ENCODE measurements around the gene KNG1.

Gene KNG1

DNA sequence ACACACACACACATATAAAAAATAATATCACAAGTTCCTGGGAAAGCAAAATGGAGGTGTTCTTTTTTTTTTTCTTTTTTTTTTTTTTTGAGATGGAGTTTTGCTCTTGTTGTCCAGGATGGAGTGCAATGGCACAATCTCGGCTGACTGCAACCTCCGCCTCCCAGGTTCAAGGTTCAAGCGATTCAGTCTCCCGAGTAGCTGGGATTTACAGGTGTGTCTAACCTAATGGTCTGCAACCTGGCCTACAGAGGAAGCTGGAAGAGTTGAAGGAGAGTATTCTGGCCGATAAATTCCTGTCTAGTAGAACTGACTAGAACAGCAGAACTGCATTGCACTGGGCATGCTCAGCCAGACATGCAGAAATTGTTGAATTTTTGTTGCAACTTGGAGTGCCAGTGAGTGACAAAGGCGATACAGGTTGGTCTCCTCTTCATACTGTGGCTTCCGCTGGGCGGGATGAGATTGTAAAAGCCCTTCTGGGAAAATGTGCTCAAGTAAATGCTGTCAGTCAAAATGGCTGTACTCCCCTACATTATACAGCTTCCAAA is 43.8 kb downstream of the KNG1 start:
- Histone ChIP-seq H3K36me3 (ENCODE audit: control insufficient read depth, insufficient read depth, low read length) (no peaks in the 10 kb centered on the region), H3K4me3 (ENCODE audit: insufficient read depth, low read depth, low read length) (no peak overlapping the region), H3K4me1 (ENCODE audit: control insufficient read depth, insufficient read depth, low read length) (no peaks in the 10 kb centered on the region), H3K27ac (ENCODE audit: insufficient read depth, low read depth, low read length, poor library complexity, severe bottlenecking) (no peak overlapping the region), H3K27me3 (ENCODE audit: control insufficient read depth, insufficient read depth, low read length, poor library complexity, severe bottlenecking) (no peaks in the 10 kb centered on the region), H3K9me3 (ENCODE audit: control insufficient read depth, low read length) (no peaks in the 10 kb centered on the region)
- WGBS, 2 experiments, result 93 to 96% methylated on average over 8 of the region's 8 CpGs

DNA sequence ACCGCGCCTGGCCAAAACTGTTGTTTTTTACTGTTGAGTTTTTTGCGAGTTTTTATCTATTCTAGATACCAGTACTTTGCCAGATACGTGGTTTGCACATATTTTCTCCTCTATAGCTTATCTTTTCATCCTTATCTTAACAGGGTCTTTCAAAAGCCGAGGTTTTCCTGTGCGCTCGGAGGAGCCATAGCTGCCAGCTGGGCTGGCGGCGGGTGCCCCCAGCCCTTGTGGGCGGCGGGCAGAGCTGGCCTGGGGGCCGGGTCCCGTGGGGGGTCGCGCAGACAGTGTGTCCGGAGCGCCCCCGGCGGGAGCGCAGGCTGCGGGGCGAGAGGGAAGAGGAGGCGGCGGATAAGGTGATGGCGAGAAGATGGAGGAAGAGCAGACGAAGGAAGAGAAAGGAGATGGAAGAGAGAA is 55.1 kb downstream of the KNG1 start:
- Histone ChIP-seq H3K27me3 (ENCODE audit: control insufficient read depth, insufficient read depth, low read length, poor library complexity, severe bottlenecking) (no peaks in the 10 kb centered on the region), H3K9me3 (ENCODE audit: control insufficient read depth, low read length) (no peaks in the 10 kb centered on the region), H3K4me3 (ENCODE audit: insufficient read depth, low read depth, low read length) (no peak overlapping the region), H3K36me3 (ENCODE audit: control insufficient read depth, insufficient read depth, low read length) (no peaks in the 10 kb centered on the region), H3K27ac (ENCODE audit: insufficient read depth, low read depth, low read length, poor library complexity, severe bottlenecking) (no peak overlapping the region), H3K4me1 (ENCODE audit: control insufficient read depth, insufficient read depth, low read length) (no peaks in the 10 kb centered on the region)
- WGBS, 2 experiments, result 91 to 92% methylated on average over 26 of the region's 26 CpGs

DNA sequence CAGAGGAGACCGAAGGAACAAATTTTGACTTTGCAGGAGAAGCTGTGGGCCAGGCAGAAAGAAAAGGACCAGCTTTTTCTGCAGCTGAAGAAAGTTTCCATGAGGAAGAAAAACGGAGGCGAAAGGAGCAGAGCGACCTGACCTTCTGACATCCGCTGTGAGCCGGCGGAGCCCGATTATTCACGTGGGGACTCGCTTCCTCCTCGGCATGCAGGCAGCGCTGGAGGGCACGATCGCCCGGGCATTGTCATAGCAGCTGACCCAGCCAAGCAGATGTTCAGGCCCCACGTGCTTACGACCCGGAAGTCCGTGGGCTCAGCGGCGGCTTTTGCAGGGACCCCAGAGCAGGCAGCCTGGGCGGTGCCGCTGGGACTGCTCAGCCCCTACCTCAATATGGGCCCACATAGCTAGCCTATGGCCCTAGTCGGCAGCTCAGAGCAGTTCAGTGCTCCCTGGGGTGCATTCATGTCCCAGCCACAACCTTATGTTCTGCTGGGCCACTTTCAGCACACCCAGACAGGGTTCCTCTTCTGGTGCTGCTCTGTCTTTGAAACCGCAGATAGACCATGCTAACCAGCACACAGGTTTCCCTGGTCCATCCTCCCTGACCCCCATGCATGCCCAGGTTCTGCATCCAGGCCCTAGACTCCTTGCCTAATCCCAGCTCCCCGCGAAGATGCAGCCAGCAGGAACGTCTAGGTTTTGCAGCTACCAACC is 55.7 kb downstream of the KNG1 start:
- Histone ChIP-seq H3K4me3 (ENCODE audit: insufficient read depth, low read depth, low read length) (no peak overlapping the region), H3K36me3 (ENCODE audit: control insufficient read depth, insufficient read depth, low read length) (no peaks in the 10 kb centered on the region), H3K27me3 (ENCODE audit: control insufficient read depth, insufficient read depth, low read length, poor library complexity, severe bottlenecking) (no peaks in the 10 kb centered on the region), H3K4me1 (ENCODE audit: control insufficient read depth, insufficient read depth, low read length) (no peaks in the 10 kb centered on the region), H3K27ac (ENCODE audit: insufficient read depth, low read depth, low read length, poor library complexity, severe bottlenecking) (no peak overlapping the region), H3K9me3 (ENCODE audit: control insufficient read depth, low read length) (no peaks in the 10 kb centered on the region)
- WGBS, 2 experiments, result 87% methylated on average over 28 of the region's 28 CpGs

- no peaks in the 10 kb centered on the region for H3K9me3 ChIP-seq (ENCODE audit: control insufficient read depth, low read length)
- H3K4me3 ChIP-seq (ENCODE audit: insufficient read depth, low read depth, low read length), result no peak overlapping the region
- no peaks in the 10 kb centered on the region for H3K4me1 ChIP-seq (ENCODE audit: control insufficient read depth, insufficient read depth, low read length)
- no peaks in the 10 kb centered on the region for H3K36me3 ChIP-seq (ENCODE audit: control insufficient read depth, insufficient read depth, low read length)
- H3K27me3 ChIP-seq (ENCODE audit: control insufficient read depth, insufficient read depth, low read length, poor library complexity, severe bottlenecking), result no peaks in the 10 kb centered on the region
- no peak overlapping the region for H3K27ac ChIP-seq (ENCODE audit: insufficient read depth, low read depth, low read length, poor library complexity, severe bottlenecking)
- whole genome bisulfite sequencing, 2 experiments, result 40 to 44% methylated on average over 6 to 8 of the region's 8 CpGs
Observed at GRCh38 chr3:186775999-186776398, 58.8 kb downstream of the KNG1 start.

GRCh38 chr3:186779204-186779603 is 62.0 kb downstream of the KNG1 start:
- Histone ChIP-seq H3K27ac (ENCODE audit: insufficient read depth, low read depth, low read length, poor library complexity, severe bottlenecking) (no peak overlapping the region), H3K4me1 (ENCODE audit: control insufficient read depth, insufficient read depth, low read length) (no peaks in the 10 kb centered on the region), H3K36me3 (ENCODE audit: control insufficient read depth, insufficient read depth, low read length) (peaks cover 1% of the 10 kb centered on the region), H3K27me3 (ENCODE audit: control insufficient read depth, insufficient read depth, low read length, poor library complexity, severe bottlenecking) (no peaks in the 10 kb centered on the region), H3K4me3 (ENCODE audit: insufficient read depth, low read depth, low read length) (no peak overlapping the region), H3K9me3 (ENCODE audit: control insufficient read depth, low read length) (no peaks in the 10 kb centered on the region)
- 90 to 91% methylated on average over 5 of the region's 5 CpGs for WGBS, 2 experiments

DNA sequence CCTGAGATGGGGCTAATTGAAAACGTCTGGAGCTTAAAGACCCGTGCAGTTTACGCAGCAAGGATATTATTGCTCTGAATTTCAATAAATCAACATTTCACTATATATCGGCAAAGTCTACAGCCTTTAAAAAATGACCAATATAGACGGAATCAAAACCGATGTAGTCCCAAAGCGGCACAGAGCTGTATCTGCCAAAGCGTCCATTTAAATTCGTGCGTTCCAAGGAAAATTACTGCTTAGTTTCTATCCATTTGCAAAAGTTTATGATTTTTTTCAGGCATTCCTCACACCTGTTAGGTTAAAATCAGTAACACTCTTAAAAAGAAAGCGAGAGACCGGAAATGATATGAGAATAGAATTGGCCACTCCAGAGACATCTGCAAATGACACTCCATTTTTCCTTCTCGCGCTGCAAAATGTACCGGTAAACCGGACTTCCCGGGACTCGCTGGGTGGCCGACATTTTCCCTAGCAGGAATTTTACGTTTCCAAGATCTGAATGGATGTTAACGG is 65.4 kb downstream of the KNG1 start:
- peaks cover 35% of the 10 kb centered on the region for H3K36me3 ChIP-seq (ENCODE audit: control insufficient read depth, insufficient read depth, low read length)
- H3K27ac ChIP-seq (ENCODE audit: insufficient read depth, low read depth, low read length, poor library complexity, severe bottlenecking), result peak overlapping the region; percentile 100
- H3K27me3 ChIP-seq (ENCODE audit: control insufficient read depth, insufficient read depth, low read length, poor library complexity, severe bottlenecking), result no peaks in the 10 kb centered on the region
- peaks cover 7% of the 10 kb centered on the region for H3K4me1 ChIP-seq (ENCODE audit: control insufficient read depth, insufficient read depth, low read length)
- peak overlapping the region; percentile 100 for H3K4me3 ChIP-seq (ENCODE audit: insufficient read depth, low read depth, low read length)
- no peaks in the 10 kb centered on the region for H3K9me3 ChIP-seq (ENCODE audit: control insufficient read depth, low read length)
- 9% methylated on average over 21 of the region's 21 CpGs for WGBS, 2 experiments

DNA sequence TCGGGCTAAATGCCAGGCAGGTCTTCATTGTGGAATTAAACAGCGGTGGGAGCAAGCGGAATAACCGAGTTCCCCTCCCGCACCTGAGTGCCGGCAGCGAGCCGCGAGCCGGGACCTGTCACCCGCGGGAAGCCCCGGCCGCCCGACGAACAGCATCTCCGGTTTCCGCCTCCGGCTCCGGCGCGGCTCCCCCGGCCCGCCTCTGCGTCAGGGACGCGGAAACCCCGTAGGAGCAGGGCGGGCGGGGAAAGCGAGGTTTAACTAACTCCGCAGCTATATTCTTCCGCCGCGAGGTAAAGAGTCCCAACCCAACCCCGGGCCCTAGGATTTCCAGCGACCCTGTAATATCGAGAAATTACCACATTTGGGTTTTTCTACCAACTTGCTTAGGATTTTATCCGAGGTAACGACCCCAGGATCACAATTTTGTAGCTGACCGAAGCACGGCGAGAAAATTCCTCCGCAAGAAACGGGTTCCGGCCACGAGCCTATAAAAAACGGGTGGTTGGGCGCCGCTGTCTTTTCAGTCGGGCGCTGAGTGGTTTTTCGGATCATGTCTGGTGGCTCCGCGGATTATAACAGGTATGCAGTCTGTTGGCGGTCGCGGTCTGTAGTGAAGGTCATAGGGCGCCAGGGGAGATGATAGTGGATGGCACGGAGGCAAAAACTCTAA is 66.0 kb downstream of the KNG1 start, which contains the start of gene EIF4A2:
Gene EIF4A2, plus strand, starts transcription at position 520 of the 673 bp plus-strand sequence. Its CDS starts 34 bp downstream, at position 554.
- Histone ChIP-seq H3K4me3 (ENCODE audit: insufficient read depth, low read depth, low read length) (peak within 1 kb of the TSS; percentile 100), H3K27ac (ENCODE audit: insufficient read depth, low read depth, low read length, poor library complexity, severe bottlenecking) (peak within 1 kb of the TSS; percentile 100), H3K9me3 (ENCODE audit: control insufficient read depth, low read length) (no peaks in the 10 kb centered on the region), H3K27me3 (ENCODE audit: control insufficient read depth, insufficient read depth, low read length, poor library complexity, severe bottlenecking) (no peaks in the 10 kb centered on the region), H3K36me3 (ENCODE audit: control insufficient read depth, insufficient read depth, low read length) (peaks cover 40% of the 10 kb centered on the region), H3K4me1 (ENCODE audit: control insufficient read depth, insufficient read depth, low read length) (peaks cover 7% of the 10 kb centered on the region)
- 0% methylated on average over 60 of the region's 60 CpGs for WGBS, 2 experiments

- Histone ChIP-seq H3K36me3 (ENCODE audit: control insufficient read depth, insufficient read depth, low read length) (peaks cover 47% of the 10 kb centered on the region), H3K27me3 (ENCODE audit: control insufficient read depth, insufficient read depth, low read length, poor library complexity, severe bottlenecking) (no peaks in the 10 kb centered on the region), H3K9me3 (ENCODE audit: control insufficient read depth, low read length) (no peaks in the 10 kb centered on the region), H3K4me3 (ENCODE audit: insufficient read depth, low read depth, low read length) (peak overlapping the region; percentile 100), H3K27ac (ENCODE audit: insufficient read depth, low read depth, low read length, poor library complexity, severe bottlenecking) (peak overlapping the region; percentile 100), H3K4me1 (ENCODE audit: control insufficient read depth, insufficient read depth, low read length) (peaks cover 7% of the 10 kb centered on the region)
- 0% methylated on average over 56 of the region's 56 CpGs for WGBS, 2 experiments
Observed at GRCh38 chr3:186783731-186784515, 66.8 kb downstream of the KNG1 start.

DNA sequence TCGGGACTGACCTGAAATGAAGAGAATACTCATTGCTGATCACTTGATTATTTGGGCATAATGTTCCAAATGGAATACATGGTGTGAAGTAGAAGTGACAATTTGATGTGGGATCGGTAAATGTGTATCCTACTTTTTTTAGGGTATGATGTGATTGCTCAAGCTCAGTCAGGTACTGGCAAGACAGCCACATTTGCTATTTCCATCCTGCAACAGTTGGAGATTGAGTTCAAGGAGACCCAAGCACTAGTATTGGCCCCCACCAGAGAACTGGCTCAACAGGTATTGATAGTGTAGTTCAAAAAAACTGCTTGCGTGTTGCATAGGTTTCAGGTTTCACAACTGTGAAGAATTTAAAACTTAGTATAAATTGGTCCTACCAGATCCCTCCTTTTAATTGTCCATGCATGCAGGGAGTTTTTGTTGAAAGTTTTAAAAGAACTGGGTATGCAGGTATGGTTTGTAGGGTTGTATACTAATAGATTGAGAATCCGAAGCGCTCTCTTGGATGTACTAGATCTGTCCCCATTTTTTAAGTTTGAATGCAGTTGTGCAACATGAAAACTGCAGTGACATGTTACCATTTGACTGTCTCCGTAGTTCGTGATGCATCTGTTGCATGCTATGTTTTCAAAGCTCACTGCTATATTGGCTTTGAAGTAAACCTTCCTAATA is 67.8 kb downstream of the KNG1 start:
- peaks cover 50% of the 10 kb centered on the region for H3K36me3 ChIP-seq (ENCODE audit: control insufficient read depth, insufficient read depth, low read length)

More for the DNA sequence above, 67.8 kb downstream of the KNG1 start:
- Histone ChIP-seq H3K4me3 (ENCODE audit: insufficient read depth, low read depth, low read length) (peak overlapping the region; percentile 100), H3K9me3 (ENCODE audit: control insufficient read depth, low read length) (no peaks in the 10 kb centered on the region), H3K4me1 (ENCODE audit: control insufficient read depth, insufficient read depth, low read length) (peaks cover 7% of the 10 kb centered on the region), H3K27ac (ENCODE audit: insufficient read depth, low read depth, low read length, poor library complexity, severe bottlenecking) (peak overlapping the region; percentile 33), H3K27me3 (ENCODE audit: control insufficient read depth, insufficient read depth, low read length, poor library complexity, severe bottlenecking) (no peaks in the 10 kb centered on the region)
- 14% methylated on average over 7 of the region's 7 CpGs for WGBS, 2 experiments

Measured in ectodermal cell (in vitro differentiated cells).